GM12878 (cell line): ENCODE results near the gene AIMP2. TPM values are rescaled to one million over a fixed set of nuclear protein-coding genes. Genes with fewer than 3 reads are reported as not detected.
A peak's percentile ranks its signal among the peaks of the same experiment; 100 is the strongest.

ENCODE experiments used
- BRCA1 ChIP-seq: IDR thresholded peaks from 2 replicates; pipeline ENCODE4 v1.6.1; 2011; ENCODE audit warnings: low read depth, low read length, improper control_type of control experiment
- EP300 ChIP-seq, 2 experiments: fragments of 150-350 bp in 1 of 2; IDR thresholded peaks; 2 replicates each; pipeline ENCODE4 v1.6.1; 2011 to 2012; ENCODE audit warnings: low read depth in 2 of 2, low read length in 2 of 2, borderline replicate concordance in 1 of 2, improper control_type of control experiment in 1 of 2, inconsistent platforms in 1 of 2; ENCODE audit not compliant: control insufficient read depth in 1 of 2
- JUNB ChIP-seq: IDR thresholded peaks from 2 replicates; pipeline ENCODE4 v1.6.1; 2016; ENCODE audit warnings: antibody characterized with exemption, mild to moderate bottlenecking
- KAT2A ChIP-seq: conservative IDR thresholded peaks from 2 replicates; pipeline ENCODE4 v1.6.1; 2011; ENCODE audit warnings: low read depth, low read length; ENCODE audit not compliant: control insufficient read depth
- KDM1A ChIP-seq: fragments of 200-600 bp; sonication (generic); IDR thresholded peaks from 2 replicates; pipeline ENCODE4 v1.6.1; 2016; ENCODE audit warnings: borderline replicate concordance
- MXI1 ChIP-seq: fragments of 150-350 bp; IDR thresholded peaks from 2 replicates; pipeline ENCODE4 v1.6.1; 2011; ENCODE audit warnings: low read depth, mild to moderate bottlenecking, inconsistent platforms, low read length, improper control_type of control experiment
- NR2C2 ChIP-seq: IDR thresholded peaks from 2 replicates; pipeline ENCODE4 v1.6.1; 2011; ENCODE audit warnings: borderline replicate concordance, low read depth; ENCODE audit not compliant: control insufficient read depth, insufficient read length
- PML ChIP-seq: IDR thresholded peaks from 2 replicates; pipeline ENCODE4 v1.6.1; 2012; ENCODE audit warnings: low read length, inconsistent platforms
- SIX5 ChIP-seq: IDR thresholded peaks from 2 replicates; pipeline ENCODE4 v1.6.1; 2011; ENCODE audit warnings: mild to moderate bottlenecking, low read depth, low read length, moderate library complexity; ENCODE audit not compliant: severe bottlenecking
- SPI1 ChIP-seq: IDR thresholded peaks from 2 replicates; pipeline ENCODE4 v1.6.1; 2011; ENCODE audit warnings: low read depth, mild to moderate bottlenecking, low read length, moderate library complexity, borderline replicate concordance; ENCODE audit not compliant: insufficient read depth
- TBL1XR1 ChIP-seq: IDR thresholded peaks from 2 replicates; pipeline ENCODE4 v1.6.1; 2012; ENCODE audit warnings: low read depth, low read length, improper control_type of control experiment
- ZNF207 ChIP-seq: fragments of 450-650 bp; IDR thresholded peaks from 2 replicates; pipeline ENCODE4 v1.6.1; 2014; ENCODE audit warnings: antibody characterized with exemption, mild to moderate bottlenecking, borderline replicate concordance
- ZZZ3 ChIP-seq: IDR thresholded peaks from 2 replicates; pipeline ENCODE4 v1.6.1; 2011; ENCODE audit warnings: low read depth; ENCODE audit not compliant: control insufficient read depth, insufficient read length
- polyA plus RNA-seq, 11 experiments: library from polyadenylated mRNA; depleted of rRNA in 4 of 11; unstranded in 6 of 11; stranded (reverse) in 5 of 11; fragments of >200 nt; fragmentation: Nextera tagmentation in 4 of 11; fragmentation: Illumina TruSeq in 1 of 11; extraction: Ambion mirVana in 4 of 11; extraction: Trizol in 1 of 11; gene quantifications; 1 replicate in 1 of 11; 2 replicates in 10 of 11; pipeline versions ENCODE4 v1.2.1 to v1.2.3, GENCODE V29; 2011 to 2016; ENCODE audit warnings: inconsistent platforms in 2 of 11, missing spikeins in 2 of 11, low read depth in 1 of 11
- total RNA-seq, 4 experiments: library from RNA; depleted of rRNA in 3 of 4; stranded (reverse); fragments of >200 nt in 3 of 4; fragmentation: Illumina TruSeq in 1 of 4; extraction: Trizol in 1 of 4; gene quantifications; 2 replicates each; pipeline versions ENCODE4 v1.2.1 to v1.2.3, GENCODE V29; 2013 to 2021
- TF ChIP-seq, protein P1 (sequence below): fragments of 450-650 bp; IDR thresholded peaks from 2 replicates; pipeline ENCODE4 v1.6.1; 2017; ENCODE audit warnings: antibody characterized with exemption, mild to moderate bottlenecking, moderate library complexity
- TF ChIP-seq, protein P2 (sequence below): IDR thresholded peaks from 2 replicates; pipeline ENCODE4 v1.6.1; 2011; ENCODE audit warnings: borderline replicate concordance, low read depth, mild to moderate bottlenecking, moderate library complexity, mixed read lengths, low read length; ENCODE audit not compliant: insufficient read depth; ENCODE audit errors: extremely low read length
- TF ChIP-seq, protein P3 (sequence below): fragments of 450-650 bp; formaldehyde crosslinking; IDR thresholded peaks from 2 replicates; pipeline ENCODE4 v1.4.0; 2022; ENCODE audit warnings: mild to moderate bottlenecking, moderate library complexity
- TF ChIP-seq, protein P4 (sequence below): fragments of 450-650 bp; formaldehyde crosslinking; IDR thresholded peaks from 2 replicates; pipeline ENCODE4 v1.5.0; 2022; ENCODE audit warnings: mild to moderate bottlenecking, missing genetic modification characterization

AIMP2 gene
- total and polyA plus RNA-seq, 10 of the 15 experiments (the other 5 are each of a cell fraction or from before 2014, with no cell fraction given), result 46.7 to 130 (median 70.5) TPM

DNA sequence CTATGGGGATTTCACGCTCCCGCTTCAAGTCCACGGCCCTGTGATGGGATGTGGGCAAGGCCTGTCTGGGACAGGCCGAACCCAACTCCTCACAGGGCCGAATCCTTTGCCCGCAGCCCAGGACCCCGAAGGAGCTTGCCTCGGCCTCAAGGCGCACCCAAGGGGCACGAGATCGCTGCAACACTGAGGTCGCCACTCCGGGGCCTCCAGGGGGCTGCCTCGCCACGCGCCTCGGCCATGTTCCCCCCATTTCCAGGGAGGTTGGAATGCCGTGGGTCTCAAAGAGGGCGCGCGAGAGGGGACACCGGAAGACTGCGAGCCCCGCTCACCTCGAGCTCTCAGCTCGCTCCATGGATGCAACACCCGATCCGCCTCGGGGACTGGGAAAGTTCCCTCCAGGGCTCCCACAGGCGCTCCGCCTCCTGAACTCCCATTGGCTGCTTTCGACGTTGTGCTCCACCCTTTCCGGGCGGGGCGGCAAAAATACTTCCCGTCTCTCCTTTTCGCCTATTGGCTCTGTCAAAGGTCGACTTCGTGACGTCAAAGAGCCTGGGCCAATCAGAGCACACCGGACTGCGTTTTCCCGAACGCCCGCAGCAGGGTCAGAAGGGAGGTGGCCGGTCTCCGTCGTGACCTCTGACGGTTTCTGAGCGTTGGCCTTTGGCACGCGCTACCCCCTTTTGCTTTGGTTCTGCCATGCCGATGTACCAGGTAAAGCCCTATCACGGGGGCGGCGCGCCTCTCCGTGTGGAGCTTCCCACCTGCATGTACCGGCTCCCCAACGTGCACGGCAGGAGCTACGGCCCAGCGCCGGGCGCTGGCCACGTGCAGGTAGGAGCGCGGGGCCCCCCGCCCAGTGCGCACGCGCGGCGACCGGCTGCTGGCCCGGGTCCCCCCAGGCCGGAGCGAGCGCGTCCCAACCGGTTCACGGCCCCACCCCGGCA is at the start of gene AIMP2, which contains the start of gene PMS2 (continued):
- TF ChIP-seq, protein P1, sequence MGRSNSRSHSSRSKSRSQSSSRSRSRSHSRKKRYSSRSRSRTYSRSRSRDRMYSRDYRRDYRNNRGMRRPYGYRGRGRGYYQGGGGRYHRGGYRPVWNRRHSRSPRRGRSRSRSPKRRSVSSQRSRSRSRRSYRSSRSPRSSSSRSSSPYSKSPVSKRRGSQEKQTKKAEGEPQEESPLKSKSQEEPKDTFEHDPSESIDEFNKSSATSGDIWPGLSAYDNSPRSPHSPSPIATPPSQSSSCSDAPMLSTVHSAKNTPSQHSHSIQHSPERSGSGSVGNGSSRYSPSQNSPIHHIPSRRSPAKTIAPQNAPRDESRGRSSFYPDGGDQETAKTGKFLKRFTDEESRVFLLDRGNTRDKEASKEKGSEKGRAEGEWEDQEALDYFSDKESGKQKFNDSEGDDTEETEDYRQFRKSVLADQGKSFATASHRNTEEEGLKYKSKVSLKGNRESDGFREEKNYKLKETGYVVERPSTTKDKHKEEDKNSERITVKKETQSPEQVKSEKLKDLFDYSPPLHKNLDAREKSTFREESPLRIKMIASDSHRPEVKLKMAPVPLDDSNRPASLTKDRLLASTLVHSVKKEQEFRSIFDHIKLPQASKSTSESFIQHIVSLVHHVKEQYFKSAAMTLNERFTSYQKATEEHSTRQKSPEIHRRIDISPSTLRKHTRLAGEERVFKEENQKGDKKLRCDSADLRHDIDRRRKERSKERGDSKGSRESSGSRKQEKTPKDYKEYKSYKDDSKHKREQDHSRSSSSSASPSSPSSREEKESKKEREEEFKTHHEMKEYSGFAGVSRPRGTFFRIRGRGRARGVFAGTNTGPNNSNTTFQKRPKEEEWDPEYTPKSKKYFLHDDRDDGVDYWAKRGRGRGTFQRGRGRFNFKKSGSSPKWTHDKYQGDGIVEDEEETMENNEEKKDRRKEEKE, result no peak
- TF ChIP-seq, protein P2, sequence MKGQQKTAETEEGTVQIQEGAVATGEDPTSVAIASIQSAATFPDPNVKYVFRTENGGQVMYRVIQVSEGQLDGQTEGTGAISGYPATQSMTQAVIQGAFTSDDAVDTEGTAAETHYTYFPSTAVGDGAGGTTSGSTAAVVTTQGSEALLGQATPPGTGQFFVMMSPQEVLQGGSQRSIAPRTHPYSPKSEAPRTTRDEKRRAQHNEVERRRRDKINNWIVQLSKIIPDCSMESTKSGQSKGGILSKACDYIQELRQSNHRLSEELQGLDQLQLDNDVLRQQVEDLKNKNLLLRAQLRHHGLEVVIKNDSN, result peak; percentile 77
- TF ChIP-seq JUNB (no peak), EP300 (IDR thresholded peaks at IDR 0.05; ENCODE audit: borderline replicate concordance in 1 of 2, control insufficient read depth in 1 of 2, low read depth in 2 of 2, low read length in 2 of 2) (no peak), SIX5 (peak; percentile 23), PML (peak; percentile 88), KAT2A (no peak), SPI1 (peak; percentile 32; the same call in 1 of the 2 replicates), ZNF207 (peak; percentile 62; the same call in 1 of the 2 replicates), TBL1XR1 (peak; percentile 59; the same call in 1 of the 2 replicates), KDM1A (no peak), MXI1 (peak; percentile 99), BRCA1 (no peak), NR2C2 (no peak), ZZZ3 (no peak)
- TF ChIP-seq, protein P3, sequence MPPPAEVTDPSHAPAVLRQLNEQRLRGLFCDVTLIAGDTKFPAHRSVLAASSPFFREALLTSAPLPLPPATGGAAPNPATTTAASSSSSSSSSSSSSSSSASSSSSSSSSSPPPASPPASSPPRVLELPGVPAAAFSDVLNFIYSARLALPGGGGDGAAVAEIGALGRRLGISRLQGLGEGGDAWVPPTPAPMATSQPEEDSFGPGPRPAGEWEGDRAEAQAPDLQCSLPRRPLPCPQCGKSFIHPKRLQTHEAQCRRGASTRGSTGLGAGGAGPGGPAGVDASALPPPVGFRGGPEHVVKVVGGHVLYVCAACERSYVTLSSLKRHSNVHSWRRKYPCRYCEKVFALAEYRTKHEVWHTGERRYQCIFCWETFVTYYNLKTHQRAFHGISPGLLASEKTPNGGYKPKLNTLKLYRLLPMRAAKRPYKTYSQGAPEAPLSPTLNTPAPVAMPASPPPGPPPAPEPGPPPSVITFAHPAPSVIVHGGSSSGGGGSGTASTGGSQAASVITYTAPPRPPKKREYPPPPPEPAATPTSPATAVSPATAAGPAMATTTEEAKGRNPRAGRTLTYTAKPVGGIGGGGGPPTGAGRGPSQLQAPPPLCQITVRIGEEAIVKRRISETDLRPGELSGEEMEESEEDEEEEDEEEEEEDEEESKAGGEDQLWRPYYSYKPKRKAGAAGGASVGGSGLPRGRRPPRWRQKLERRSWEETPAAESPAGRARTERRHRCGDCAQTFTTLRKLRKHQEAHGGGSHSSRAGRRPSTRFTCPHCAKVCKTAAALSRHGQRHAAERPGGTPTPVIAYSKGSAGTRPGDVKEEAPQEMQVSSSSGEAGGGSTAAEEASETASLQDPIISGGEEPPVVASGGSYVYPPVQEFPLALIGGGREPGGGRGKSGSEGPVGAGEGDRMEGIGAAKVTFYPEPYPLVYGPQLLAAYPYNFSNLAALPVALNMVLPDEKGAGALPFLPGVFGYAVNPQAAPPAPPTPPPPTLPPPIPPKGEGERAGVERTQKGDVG (CRISPR knock-in tag), result no peak
- TF ChIP-seq, protein P4, sequence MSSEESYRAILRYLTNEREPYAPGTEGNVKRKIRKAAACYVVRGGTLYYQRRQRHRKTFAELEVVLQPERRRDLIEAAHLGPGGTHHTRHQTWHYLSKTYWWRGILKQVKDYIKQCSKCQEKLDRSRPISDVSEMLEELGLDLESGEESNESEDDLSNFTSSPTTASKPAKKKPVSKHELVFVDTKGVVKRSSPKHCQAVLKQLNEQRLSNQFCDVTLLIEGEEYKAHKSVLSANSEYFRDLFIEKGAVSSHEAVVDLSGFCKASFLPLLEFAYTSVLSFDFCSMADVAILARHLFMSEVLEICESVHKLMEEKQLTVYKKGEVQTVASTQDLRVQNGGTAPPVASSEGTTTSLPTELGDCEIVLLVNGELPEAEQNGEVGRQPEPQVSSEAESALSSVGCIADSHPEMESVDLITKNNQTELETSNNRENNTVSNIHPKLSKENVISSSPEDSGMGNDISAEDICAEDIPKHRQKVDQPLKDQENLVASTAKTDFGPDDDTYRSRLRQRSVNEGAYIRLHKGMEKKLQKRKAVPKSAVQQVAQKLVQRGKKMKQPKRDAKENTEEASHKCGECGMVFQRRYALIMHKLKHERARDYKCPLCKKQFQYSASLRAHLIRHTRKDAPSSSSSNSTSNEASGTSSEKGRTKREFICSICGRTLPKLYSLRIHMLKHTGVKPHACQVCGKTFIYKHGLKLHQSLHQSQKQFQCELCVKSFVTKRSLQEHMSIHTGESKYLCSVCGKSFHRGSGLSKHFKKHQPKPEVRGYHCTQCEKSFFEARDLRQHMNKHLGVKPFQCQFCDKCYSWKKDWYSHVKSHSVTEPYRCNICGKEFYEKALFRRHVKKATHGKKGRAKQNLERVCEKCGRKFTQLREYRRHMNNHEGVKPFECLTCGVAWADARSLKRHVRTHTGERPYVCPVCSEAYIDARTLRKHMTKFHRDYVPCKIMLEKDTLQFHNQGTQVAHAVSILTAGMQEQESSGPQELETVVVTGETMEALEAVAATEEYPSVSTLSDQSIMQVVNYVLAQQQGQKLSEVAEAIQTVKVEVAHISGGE (CRISPR knock-in tag), result no peak
